Hair follicle dermal papilla cell (primary cell): Measurements from ENCODE around the gene TAPBPL. TPM values are rescaled to one million over a fixed set of nuclear protein-coding genes. Genes with fewer than 3 reads are reported as not detected.

Experiments used
- total RNA-seq: library from RNA; depleted of rRNA; stranded (reverse); fragments of >200 nt; gene quantifications from 2 replicates; pipeline ENCODE4 v1.2.3, GENCODE V29; 2012

Gene TAPBPL
- 15.9 and 18.1 TPM in 2 replicates for total RNA-seq

GRCh38 chr12:6451348-6452244 lies at the start of gene TAPBPL:
TAPBPL (plus strand) TSS chr12:6452042; CDS start chr12:6452249, 207 bp downstream.

GRCh38 chr12:6444704-6445688 lies 6.8 kb upstream of the TAPBPL start, which contains the start of gene CD27:
CD27 (plus strand) TSS chr12:6444955; CDS start chr12:6445096, 141 bp downstream.

GRCh38 chr12:6470375-6471163 lies 18.7 kb downstream of the TAPBPL start, which contains the start of gene VAMP1:
VAMP1 (minus strand) TSS chr12:6470677; CDS start chr12:6470531, 146 bp downstream.

GRCh38 chr12:6492838-6493496 lies 41.1 kb downstream of the TAPBPL start, which contains the start of gene MRPL51:
MRPL51 (minus strand) TSS chr12:6493262; CDS start chr12:6493136, 126 bp downstream.

GRCh38 chr12:6493497-6494257 lies 41.8 kb downstream of the TAPBPL start, which contains the start of gene NCAPD2:
NCAPD2 (plus strand) TSS chr12:6494102; CDS start chr12:6495099, 997 bp downstream.

Other genes with a start within 250 kb of the TAPBPL start
- gene PLEKHG6, start 141.4 kb upstream of the TAPBPL start, total RNA-seq, result 0.16 TPM in 1 of 2 replicates, not detected in the other
- 214 and 306 TPM in 2 replicates for gene TNFRSF1A, start 110.0 kb upstream of the TAPBPL start, total RNA-seq
- 0.85 and 1.5 TPM in 2 replicates for gene SCNN1A, start 76.5 kb upstream of the TAPBPL start, total RNA-seq
- 117 and 121 TPM in 2 replicates for gene LTBR, start 67.9 kb upstream of the TAPBPL start, total RNA-seq
- gene CD27, start 7.1 kb upstream of the TAPBPL start, total RNA-seq, result 0.36 TPM in 1 of 2 replicates, not detected in the other
- gene VAMP1, start 18.6 kb downstream of the TAPBPL start, total RNA-seq, result 10.2 and 10.6 TPM in 2 replicates
- gene MRPL51, start 41.2 kb downstream of the TAPBPL start, total RNA-seq, result 37.6 and 46.0 TPM in 2 replicates
- 28.1 and 28.2 TPM in 2 replicates for gene NCAPD2, start 42.1 kb downstream of the TAPBPL start, total RNA-seq
- gene GAPDH, start 82.5 kb downstream of the TAPBPL start, total RNA-seq, result 5,670 and 6,868 TPM in 2 replicates
- 13.8 and 16.5 TPM in 2 replicates for gene IFFO1, start 104.0 kb downstream of the TAPBPL start, total RNA-seq
- gene NOP2, start 116.2 kb downstream of the TAPBPL start, total RNA-seq, result 25.9 and 29.0 TPM in 2 replicates
- 197 and 241 TPM in 2 replicates for gene CHD4, start 155.3 kb downstream of the TAPBPL start, total RNA-seq
- 0.12 TPM in 1 of 2 replicates, not detected in the other for gene LPAR5, start 183.9 kb downstream of the TAPBPL start, total RNA-seq
- 0.16 TPM in 1 of 2 replicates, not detected in the other for gene ACRBP, start 195.4 kb downstream of the TAPBPL start, total RNA-seq
- gene ING4, start 211.1 kb downstream of the TAPBPL start, total RNA-seq, result 36.5 and 40.1 TPM in 2 replicates
- 27.1 and 30.8 TPM in 2 replicates for gene ZNF384, start 237.3 kb downstream of the TAPBPL start, total RNA-seq
- gene PIANP, start 248.8 kb downstream of the TAPBPL start, total RNA-seq, result 0.24 and 2.1 TPM in 2 replicates